CD4-positive, alpha-beta T cell (primary cell): ENCODE results near the gene RBM20. TPM values are rescaled to one million over a fixed set of nuclear protein-coding genes. Genes with fewer than 3 reads are reported as not detected.
A peak's percentile ranks its signal among the peaks of the same experiment; 100 is the strongest.

Experiments used
- ATAC-seq: fragments of 200-7000 bp; cut with Tn5 transposase; one replicate; pipeline ENCODE4 v1.10.0; 2022; ENCODE audit warnings: mild to moderate bottlenecking; ENCODE audit not compliant: poor library complexity
- CTCF ChIA-PET: fragments of 350-600 bp; sonication (Branson Sonifier 250); formaldehyde crosslinking; loops from one replicate; lab custom pipeline; 2021; ENCODE audit warnings: antibody characterized with exemption, inconsistent platforms; lab: Charles Lee
- POLR2A ChIA-PET: fragments of 350-600 bp; sonication (Branson Sonifier 250); formaldehyde crosslinking; loops from one replicate; lab custom pipeline; 2021; ENCODE audit warnings: antibody characterized with exemption, inconsistent platforms; lab: Charles Lee
- DNase-seq, 14 experiments: peaks; one replicate each; pipeline ENCODE4 v3.0.0-alpha.2; 2013 to 2020; ENCODE audit warnings: mixed read lengths in 2 of 14
- H3K27ac ChIP-seq, 2 donors: one replicate each; pipeline versions ENCODE4 v1.5.1 to v1.7.0; 2013; ENCODE audit warnings: low read length in 2 of 2, low read depth in 1 of 2, mild to moderate bottlenecking in 1 of 2
- H3K27me3 ChIP-seq, 2 experiments: 1 replicate in 1 of 2; 2 replicates in 1 of 2; pipeline versions ENCODE4 v1.6.1 to v1.7.0; 2013; ENCODE audit warnings: low read length in 2 of 2, control low read depth in 1 of 2, mild to moderate bottlenecking in 1 of 2, moderate library complexity in 1 of 2; ENCODE audit not compliant: insufficient read depth in 2 of 2, control insufficient read depth in 1 of 2
- H3K36me3 ChIP-seq: one replicate; pipeline ENCODE4 v1.6.1; 2013; ENCODE audit warnings: low read length, control low read depth; ENCODE audit not compliant: insufficient read depth
- H3K4me1 ChIP-seq: one replicate; pipeline ENCODE4 v1.6.1; 2013; ENCODE audit warnings: low read length, control low read depth; ENCODE audit not compliant: insufficient read depth
- H3K4me3 ChIP-seq: one replicate; pipeline ENCODE4 v1.5.1; 2013; ENCODE audit warnings: mild to moderate bottlenecking, low read length, moderate library complexity
- H3K9me3 ChIP-seq, 2 experiments: 1 replicate in 1 of 2; 2 replicates in 1 of 2; pipeline versions ENCODE4 v1.6.1 to v1.7.0; 2013; ENCODE audit warnings: low read length in 2 of 2, mild to moderate bottlenecking in 2 of 2, control low read depth in 1 of 2, moderate library complexity in 1 of 2; ENCODE audit not compliant: control insufficient read depth in 1 of 2, insufficient read depth in 1 of 2
- H3K27ac Mint-ChIP-seq: one replicate; pipeline ENCODE4 v1.8.0; 2020; ENCODE audit warnings: mixed read lengths
- H3K27me3 Mint-ChIP-seq: one replicate; pipeline ENCODE4 v1.8.0; 2021; ENCODE audit warnings: mixed read lengths
- H3K36me3 Mint-ChIP-seq: one replicate; pipeline ENCODE4 v1.8.0; 2021; ENCODE audit warnings: low read depth, mixed read lengths
- H3K4me1 Mint-ChIP-seq: one replicate; pipeline ENCODE4 v1.8.0; 2021; ENCODE audit warnings: low read depth, mixed read lengths
- H3K4me3 Mint-ChIP-seq: one replicate; pipeline ENCODE4 v1.8.0; 2020; ENCODE audit warnings: mild to moderate bottlenecking, mixed read lengths
- H3K9me3 Mint-ChIP-seq: one replicate; pipeline ENCODE4 v1.8.0; 2020; ENCODE audit warnings: mixed read lengths
- CTCF ChIP-seq: fragments of 200-600 bp; IDR thresholded peaks from one replicate; pipeline ENCODE4 v1.8.0; 2022; ENCODE audit warnings: antibody characterized with exemption, mild to moderate bottlenecking
- intact Hi-C, 2 experiments: fragments of 100-400 bp; cut with DNase I in 1 of 2; cut with micrococcal nuclease in 1 of 2; formaldehyde crosslinking; loops; one replicate each; pipeline versions ENCODE4 v1.15.1 to v1.9.0; 2023 to 2025; cut with DNase I, micrococcal nuclease
- total RNA-seq, 174 experiments: library from RNA in 2 of 174; stranded (reverse) in 2 of 174; gene quantifications; one replicate each; pipeline ENCODE4 v1.2.3 and lab custom pipeline; 2021 to 2026

Gene RBM20
- total RNA-seq, 2 experiments from 2014 or later, result 0.91 to 1.1 TPM

- no peak for ATAC-seq
- H3K9me3 Mint-ChIP-seq, result no peaks in the 10 kb centered on the region
- H3K4me1 ChIP-seq, result peaks cover 11% of the 10 kb centered on the region
- no peaks in the 10 kb centered on the region for H3K27me3 ChIP-seq
- H3K36me3 ChIP-seq, result no peaks in the 10 kb centered on the region
- intact Hi-C loops, result loop anchor here (10.0 kb wide), 5 partner anchors 130 to 1700 kb away; no protein-coding TSS in a partner anchor
- POLR2A ChIA-PET, result no interaction called here
- no peaks in the 10 kb centered on the region for H3K27me3 Mint-ChIP-seq
- no peak overlapping the region for H3K27ac Mint-ChIP-seq
- DNase-seq, result no peak
- H3K4me1 Mint-ChIP-seq, result peaks cover 10% of the 10 kb centered on the region
- no peak overlapping the region for H3K27ac ChIP-seq
- no peak for TF ChIP-seq CTCF
- no peak overlapping the region for H3K4me3 ChIP-seq
- H3K4me3 Mint-ChIP-seq, result no peak overlapping the region
- CTCF ChIA-PET, result no interaction called here
- no peaks in the 10 kb centered on the region for H3K36me3 Mint-ChIP-seq
- H3K9me3 ChIP-seq, result no peaks in the 10 kb centered on the region
Measured at GRCh38 chr10:110615057-110615747, 28.9 kb upstream of the RBM20 start.

- no peaks in the 10 kb centered on the region for H3K27me3 ChIP-seq
- ChIA-PET POLR2A (no interaction called here), CTCF (no interaction called here)
- H3K4me1 Mint-ChIP-seq, result peaks cover 10% of the 10 kb centered on the region
- no peaks in the 10 kb centered on the region for H3K9me3 Mint-ChIP-seq
- intact Hi-C loops, result loop anchor here (10.0 kb wide), 5 partner anchors 128 to 1698 kb away; no protein-coding TSS in a partner anchor
- TF ChIP-seq CTCF, result no peak
- no peak overlapping the region for H3K4me3 ChIP-seq
- peaks cover 11% of the 10 kb centered on the region for H3K4me1 ChIP-seq
- ATAC-seq (no peak), DNase-seq (no peak)
- no peaks in the 10 kb centered on the region for H3K27me3 Mint-ChIP-seq
- H3K27ac Mint-ChIP-seq, result no peak overlapping the region
- H3K9me3 ChIP-seq, result no peaks in the 10 kb centered on the region
- no peaks in the 10 kb centered on the region for H3K36me3 Mint-ChIP-seq
- H3K36me3 ChIP-seq, result no peaks in the 10 kb centered on the region
- H3K4me3 Mint-ChIP-seq, result no peak overlapping the region
- H3K27ac ChIP-seq, result no peak overlapping the region
Measured at GRCh38 chr10:110616493-110617033, 27.6 kb upstream of the RBM20 start.

DNA sequence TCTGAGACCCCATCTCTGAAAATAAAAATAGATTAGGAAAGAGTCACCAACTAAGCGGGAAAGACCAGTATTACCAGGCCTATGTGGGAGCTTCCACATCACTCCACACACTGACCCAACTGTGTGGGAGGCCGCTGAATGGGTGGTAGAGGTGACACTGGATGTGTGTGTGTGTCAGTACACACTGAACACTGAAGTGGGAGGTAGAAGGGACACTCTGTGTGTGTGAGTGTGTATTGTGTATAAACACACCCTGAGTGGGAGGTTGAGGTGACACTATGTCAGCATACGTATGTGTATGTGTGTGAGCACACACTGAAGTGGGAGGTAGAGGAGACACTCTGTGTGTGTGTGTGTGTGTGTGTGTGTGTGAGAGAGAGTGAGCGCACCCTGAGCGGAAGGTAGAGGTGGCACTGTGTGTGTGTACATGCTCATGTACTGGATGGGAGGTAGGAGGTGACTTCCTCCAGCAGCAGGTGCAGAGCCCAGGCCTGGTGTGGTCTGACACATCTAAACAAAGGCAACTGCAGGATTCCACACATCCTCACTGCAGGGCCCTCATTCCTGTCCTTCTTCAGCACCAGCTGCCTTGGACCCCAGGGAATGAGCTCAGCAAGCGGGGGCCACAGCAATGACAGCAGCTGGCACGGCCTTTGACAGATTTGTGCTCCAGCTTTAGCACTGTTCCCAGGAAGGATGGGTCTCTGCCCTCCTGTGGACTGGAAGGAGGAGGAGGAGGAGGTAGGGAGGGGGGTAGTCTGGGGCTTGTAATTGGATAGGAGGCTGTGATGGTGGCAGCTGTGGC is 26.5 kb upstream of the RBM20 start:
- POLR2A ChIA-PET, result no interaction called here
- H3K27me3 Mint-ChIP-seq, result no peaks in the 10 kb centered on the region
- intact Hi-C loops, result loop anchor here (10.0 kb wide), 5 partner anchors 127 to 1697 kb away; no protein-coding TSS in a partner anchor

More for the DNA sequence above, 26.5 kb upstream of the RBM20 start:
- CTCF ChIA-PET, result no interaction called here
- H3K4me3 ChIP-seq, result no peak overlapping the region
- Mint-ChIP-seq H3K4me3 (no peak overlapping the region), H3K27ac (no peak overlapping the region), H3K4me1 (peaks cover 10% of the 10 kb centered on the region), H3K36me3 (no peaks in the 10 kb centered on the region), H3K9me3 (no peaks in the 10 kb centered on the region)
- H3K9me3 ChIP-seq, result no peaks in the 10 kb centered on the region
- no peak overlapping the region for H3K27ac ChIP-seq
- no peak for TF ChIP-seq CTCF
- no peaks in the 10 kb centered on the region for H3K27me3 ChIP-seq
- ATAC-seq (peak; percentile 86), DNase-seq (peak in 7 of 14 experiments; percentile 3 to 34 (median 24))
- H3K36me3 ChIP-seq, result no peaks in the 10 kb centered on the region
- H3K4me1 ChIP-seq, result peaks cover 11% of the 10 kb centered on the region
